Activated gamma-delta T cell treated with anti-CD3 and anti-CD28 coated beads, Interleukin-2, amount 50 U/mL, for 16 hours (primary cell): ENCODE results near the gene NKPD1.

Experiments used
- DNase-seq: peaks from one replicate; pipeline ENCODE4 v3.0.0-alpha.2; 2020; ENCODE audit warnings: low read depth

Gene NKPD1

GRCh38 chr19:45160870-45161737 lies at the start of gene NKPD1:
Gene NKPD1, minus strand, starts transcription at chr19:45160982. Its CDS starts 832 bp downstream, at chr19:45160150.
- DNase-seq: no peak

GRCh38 chr19:45206328-45206727 lies 45.5 kb upstream of the NKPD1 start:
- no peak for DNase-seq

GRCh38 chr19:45205810-45206209 lies 45.0 kb upstream of the NKPD1 start:
- DNase-seq: no peak

- no peak for DNase-seq
These were observed 41.9 kb upstream of the NKPD1 start for GRCh38 chr19:45202637-45203036.

- DNase-seq: no peak
These were observed 39.8 kb upstream of the NKPD1 start for GRCh38 chr19:45200568-45200967.

- no peak for DNase-seq
These were observed 35.0 kb upstream of the NKPD1 start for GRCh38 chr19:45195764-45196163.

GRCh38 chr19:45191375-45191774 lies 30.6 kb upstream of the NKPD1 start:
- no peak for DNase-seq

- no peak for DNase-seq
These were observed 29.2 kb upstream of the NKPD1 start for GRCh38 chr19:45189971-45190370.

GRCh38 chr19:45187421-45188100 lies 26.8 kb upstream of the NKPD1 start:
- no peak for DNase-seq

GRCh38 chr19:45186509-45187334 lies 25.9 kb upstream of the NKPD1 start:
- DNase-seq: no peak

- DNase-seq: no peak
These were observed 23.3 kb upstream of the NKPD1 start for GRCh38 chr19:45184115-45184514.

GRCh38 chr19:45182758-45183157 lies 22.0 kb upstream of the NKPD1 start:
- DNase-seq: no peak

GRCh38 chr19:45180936-45181335 lies 20.2 kb upstream of the NKPD1 start:
- DNase-seq: no peak

- DNase-seq: no peak
These were observed 19.1 kb upstream of the NKPD1 start for GRCh38 chr19:45179892-45180370.

GRCh38 chr19:45179072-45179891 lies 18.5 kb upstream of the NKPD1 start:
- DNase-seq: no peak

- DNase-seq: peak; percentile 100
These were observed 17.7 kb upstream of the NKPD1 start, which contains the start of gene BLOC1S3 for GRCh38 chr19:45178262-45179071. Gene BLOC1S3, plus strand, starts transcription at chr19:45178784. Its CDS starts 513 bp downstream, at chr19:45179297.

- DNase-seq: no peak
These were observed 17.1 kb upstream of the NKPD1 start, which contains the start of gene TRAPPC6A for GRCh38 chr19:45177817-45178261. Gene TRAPPC6A, minus strand, starts transcription at chr19:45178237. Its CDS starts 19 bp downstream, at chr19:45178218.

- no peak for DNase-seq
These were observed 14.9 kb upstream of the NKPD1 start for GRCh38 chr19:45175515-45176345.

GRCh38 chr19:45173816-45174215 lies 13.0 kb upstream of the NKPD1 start:
- no peak for DNase-seq
